Testis (tissue), 3 donors: ENCODE data around the gene PPM1H. TPM values are rescaled to one million over a fixed set of nuclear protein-coding genes. Genes with fewer than 3 reads are reported as not detected.
"Not testable (repeated sequence)": the region's sequence is repeated elsewhere in the genome, so short reads cannot be mapped to it uniquely, and the experiment has no call there.

Experiments
- DNase-seq: peaks from one replicate; pipeline ENCODE4 v3.0.0-alpha.2; 2019
- H3K27ac ChIP-seq, 2 donors: fragments of 200-600 bp; sonication (generic); one replicate each; pipeline ENCODE4 v1.5.1; 2019
- H3K27me3 ChIP-seq: fragments of 200-600 bp; sonication (generic); one replicate; pipeline ENCODE4 v1.5.1; 2019
- H3K36me3 ChIP-seq: fragments of 200-600 bp; sonication (generic); one replicate; pipeline ENCODE4 v1.5.1; 2017; ENCODE audit warnings: low read depth; ENCODE audit errors: missing control alignments
- H3K4me1 ChIP-seq: fragments of 200-600 bp; sonication (generic); one replicate; pipeline ENCODE4 v1.5.1; 2019
- H3K4me3 ChIP-seq, 2 donors: fragments of 200-600 bp; sonication (generic); one replicate each; pipeline ENCODE4 v1.5.1; 2017 to 2019
- H3K9me3 ChIP-seq: fragments of 200-600 bp; sonication (generic); one replicate; pipeline ENCODE4 v1.5.1; 2017
- POLR2A ChIP-seq: fragments of 450-650 bp; IDR thresholded peaks from one replicate; pipeline ENCODE4 v1.6.1; 2017; ENCODE audit warnings: antibody characterized with exemption, mild to moderate bottlenecking, moderate library complexity
- WGBS, 2 donors: methylation state at CpG; one replicate each; pipeline ENCODE4 v1.1.5; 2018; 5-methylcytosine and 5-hydroxymethylcytosine counted together
- intact Hi-C: fragments of 100-400 bp; cut with DNase I; formaldehyde crosslinking; loops from one replicate; pipeline ENCODE4 v1.15.1; 2023; ENCODE audit warnings: low total_unique reads
- polyA plus RNA-seq: library from polyadenylated mRNA; stranded (reverse); fragments of 350-450 nt; fragmentation: Illumina TruSeq; extraction: RNeasy Lipid Tissue Mini Kit (QIAGEN cat#74804); gene quantifications from one replicate; pipeline ENCODE4 v1.2.3, GENCODE V29; 2014; ENCODE audit warnings: low read depth, low replicate concordance; ENCODE audit not compliant: insufficient read depth
- total RNA-seq, 2 donors: library from RNA; depleted of rRNA; stranded (reverse); fragments of >200 nt; gene quantifications; one replicate each; pipeline ENCODE4 v1.2.3, GENCODE V29; 2016
- TF ChIP-seq, protein P1 (sequence below), 3 experiments: fragments of 450-650 bp in 2 of 3; fragments of 200-600 bp in 1 of 3; sonication (generic) in 1 of 3; IDR thresholded peaks; one replicate each; pipeline ENCODE4 v1.5.1; 2016 to 2019; ENCODE audit warnings: antibody characterized with exemption in 3 of 3, mild to moderate bottlenecking in 2 of 3, moderate library complexity in 1 of 3

PPM1H gene
- total and polyA plus RNA-seq, 3 donors from 2014 or later, result 2.5 to 9.1 (median 2.7) TPM

DNA sequence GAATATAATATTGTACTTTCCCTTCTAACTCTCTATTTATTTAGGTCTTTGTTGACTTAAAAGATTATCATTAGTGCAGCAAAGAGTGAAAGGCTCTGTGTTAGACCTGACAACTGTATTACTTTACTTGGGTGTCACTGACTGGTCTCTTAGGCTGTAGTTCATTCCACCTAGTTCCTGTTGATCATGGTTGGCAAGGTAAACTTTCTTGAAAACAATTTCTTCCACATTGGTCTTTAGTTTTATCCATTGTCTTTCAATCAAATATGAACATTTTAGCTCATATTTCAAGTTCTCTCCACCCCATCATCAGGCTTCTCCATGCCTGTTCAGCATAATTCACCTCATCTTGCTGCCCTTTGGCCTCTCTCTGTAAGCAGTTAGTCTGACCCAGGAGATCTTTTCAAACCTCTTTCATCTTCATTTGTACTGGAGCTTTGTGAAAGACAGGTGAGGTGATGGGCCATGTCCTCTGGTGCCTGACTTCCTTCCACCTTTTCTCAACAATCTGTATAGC is 32.1 kb upstream of the PPM1H start:
- TF ChIP-seq POLR2A, result no peak
- TF ChIP-seq, protein P1, sequence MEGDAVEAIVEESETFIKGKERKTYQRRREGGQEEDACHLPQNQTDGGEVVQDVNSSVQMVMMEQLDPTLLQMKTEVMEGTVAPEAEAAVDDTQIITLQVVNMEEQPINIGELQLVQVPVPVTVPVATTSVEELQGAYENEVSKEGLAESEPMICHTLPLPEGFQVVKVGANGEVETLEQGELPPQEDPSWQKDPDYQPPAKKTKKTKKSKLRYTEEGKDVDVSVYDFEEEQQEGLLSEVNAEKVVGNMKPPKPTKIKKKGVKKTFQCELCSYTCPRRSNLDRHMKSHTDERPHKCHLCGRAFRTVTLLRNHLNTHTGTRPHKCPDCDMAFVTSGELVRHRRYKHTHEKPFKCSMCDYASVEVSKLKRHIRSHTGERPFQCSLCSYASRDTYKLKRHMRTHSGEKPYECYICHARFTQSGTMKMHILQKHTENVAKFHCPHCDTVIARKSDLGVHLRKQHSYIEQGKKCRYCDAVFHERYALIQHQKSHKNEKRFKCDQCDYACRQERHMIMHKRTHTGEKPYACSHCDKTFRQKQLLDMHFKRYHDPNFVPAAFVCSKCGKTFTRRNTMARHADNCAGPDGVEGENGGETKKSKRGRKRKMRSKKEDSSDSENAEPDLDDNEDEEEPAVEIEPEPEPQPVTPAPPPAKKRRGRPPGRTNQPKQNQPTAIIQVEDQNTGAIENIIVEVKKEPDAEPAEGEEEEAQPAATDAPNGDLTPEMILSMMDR (IDR thresholded peaks at IDR 0.05), result no peak
- H3K36me3 ChIP-seq, result no peaks in the 10 kb centered on the region
- no peaks in the 10 kb centered on the region for H3K9me3 ChIP-seq
- H3K27ac ChIP-seq, result no peak overlapping the region
- DNase-seq, result no peak
- no peak overlapping the region for H3K4me3 ChIP-seq
- H3K27me3 ChIP-seq, result no peaks in the 10 kb centered on the region
- no peaks in the 10 kb centered on the region for H3K4me1 ChIP-seq
- intact Hi-C loops, result no loop called here

DNA sequence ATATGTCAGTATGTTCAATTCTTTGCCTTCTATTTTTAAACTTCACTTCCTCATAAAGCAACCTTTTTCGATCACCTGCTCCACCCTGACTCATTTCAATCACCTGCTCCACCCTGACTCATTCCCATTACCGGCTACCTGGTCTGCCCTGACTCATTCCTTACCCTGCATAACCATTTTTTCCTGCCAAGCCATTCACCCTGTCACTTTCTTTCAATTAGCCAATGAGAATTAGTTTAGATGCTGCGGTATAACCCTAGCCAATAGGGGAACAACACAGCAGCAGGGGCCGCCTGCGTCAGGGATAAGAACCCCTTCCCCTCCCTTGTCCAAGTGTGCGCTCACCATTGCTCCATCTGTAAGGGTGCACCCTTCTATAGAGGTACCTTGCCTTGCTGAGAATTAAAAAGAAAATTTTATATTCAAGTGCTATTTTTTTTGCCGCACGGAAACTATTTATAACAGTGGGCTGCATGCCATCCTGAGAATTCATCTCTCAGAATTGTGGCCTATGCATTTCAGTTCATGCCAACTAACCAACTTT is 31.6 kb upstream of the PPM1H start:
- 77 to 79% methylated on average over 8 of the region's 8 CpGs for WGBS, 2 donors
- H3K9me3 ChIP-seq, H3K4me1 ChIP-seq, DNase-seq, H3K36me3 ChIP-seq, H3K4me3 ChIP-seq, H3K27me3 ChIP-seq, intact Hi-C loops, H3K27ac ChIP-seq: not testable (repeated sequence)

DNA sequence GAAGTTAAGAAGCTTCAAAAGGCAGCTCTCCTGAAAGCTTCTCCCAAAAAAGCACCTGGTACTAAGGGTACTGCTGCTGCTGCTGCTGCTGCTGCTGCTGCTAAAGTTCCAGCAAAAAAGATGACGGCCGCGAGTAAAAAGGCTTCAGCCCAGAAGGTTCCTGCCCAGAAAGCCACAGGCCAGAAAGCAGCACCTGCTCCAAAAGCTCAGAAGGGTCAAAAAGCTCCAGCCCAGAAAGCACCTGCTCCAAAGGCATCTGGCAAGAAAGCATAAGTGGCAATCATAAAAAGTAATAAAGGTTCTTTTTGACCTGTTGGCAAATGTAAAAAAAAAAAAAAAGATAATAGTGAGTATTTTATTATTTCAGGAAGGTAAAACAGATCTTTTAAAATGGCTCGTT is 30.8 kb upstream of the PPM1H start:
- intact Hi-C loops, H3K4me3 ChIP-seq, H3K36me3 ChIP-seq, DNase-seq, H3K4me1 ChIP-seq, H3K27ac ChIP-seq, H3K9me3 ChIP-seq, H3K27me3 ChIP-seq: not testable (repeated sequence)
- WGBS, 2 donors, result 46 to 73% methylated on average over 4 of the region's 4 CpGs

DNA sequence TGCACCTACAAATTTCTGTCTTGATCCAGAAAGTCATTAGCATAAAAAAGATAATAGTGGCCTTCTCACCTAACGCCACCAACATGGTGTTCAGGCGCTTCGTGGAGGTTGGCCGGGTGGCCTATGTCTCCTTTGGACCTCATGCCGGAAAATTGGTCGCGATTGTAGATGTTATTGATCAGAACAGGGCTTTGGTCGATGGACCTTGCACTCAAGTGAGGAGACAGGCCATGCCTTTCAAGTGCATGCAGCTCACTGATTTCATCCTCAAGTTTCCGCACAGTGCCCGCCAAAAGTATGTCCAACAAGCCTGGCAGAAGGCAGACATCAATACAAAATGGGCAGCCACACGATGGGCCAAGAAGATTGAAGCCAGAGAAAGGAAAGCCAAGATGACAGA is 30.3 kb upstream of the PPM1H start:
- H3K4me1 ChIP-seq, intact Hi-C loops, H3K27ac ChIP-seq, H3K9me3 ChIP-seq, DNase-seq, H3K36me3 ChIP-seq, H3K27me3 ChIP-seq, H3K4me3 ChIP-seq: not testable (repeated sequence)
- 87% methylated on average over 11 of the region's 11 CpGs for WGBS, 2 donors

DNA sequence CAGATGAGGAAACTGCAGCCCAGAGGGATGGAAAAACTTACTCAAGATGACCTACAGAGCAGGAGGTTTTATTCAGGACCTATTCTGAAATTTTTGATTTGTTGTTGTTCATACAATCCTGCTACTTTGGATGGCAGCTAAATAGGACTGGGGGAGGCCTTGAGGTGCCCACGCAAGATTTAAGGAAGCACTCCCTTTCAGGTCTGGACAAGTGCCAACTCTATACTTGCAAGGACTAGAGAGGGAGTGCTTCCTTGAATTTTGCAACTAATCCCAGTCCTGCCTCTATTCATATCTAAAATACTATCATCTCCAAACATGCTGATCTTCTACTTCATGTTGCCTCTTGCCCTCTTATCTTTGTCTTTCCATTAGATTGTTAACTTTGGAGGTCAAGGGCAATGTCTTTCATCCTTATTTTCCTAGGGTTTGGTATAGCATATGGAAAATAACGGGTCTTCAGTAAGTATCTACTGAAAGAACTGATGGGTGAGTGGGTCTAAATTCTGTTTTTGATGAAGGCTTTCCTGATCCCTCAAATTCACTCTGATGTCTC is 28.6 kb upstream of the PPM1H start:
- Histone ChIP-seq H3K27me3 (no peaks in the 10 kb centered on the region), H3K4me3 (no peak overlapping the region), H3K27ac (no peak overlapping the region), H3K36me3 (no peaks in the 10 kb centered on the region), H3K4me1 (no peaks in the 10 kb centered on the region), H3K9me3 (no peaks in the 10 kb centered on the region)
- 56 to 65% methylated on average over 2 of the region's 2 CpGs for WGBS, 2 donors
- no peak for TF ChIP-seq POLR2A
- TF ChIP-seq, protein P1 (IDR thresholded peaks at IDR 0.05), result no peak
- intact Hi-C loops, result no loop called here
- no peak for DNase-seq

DNA sequence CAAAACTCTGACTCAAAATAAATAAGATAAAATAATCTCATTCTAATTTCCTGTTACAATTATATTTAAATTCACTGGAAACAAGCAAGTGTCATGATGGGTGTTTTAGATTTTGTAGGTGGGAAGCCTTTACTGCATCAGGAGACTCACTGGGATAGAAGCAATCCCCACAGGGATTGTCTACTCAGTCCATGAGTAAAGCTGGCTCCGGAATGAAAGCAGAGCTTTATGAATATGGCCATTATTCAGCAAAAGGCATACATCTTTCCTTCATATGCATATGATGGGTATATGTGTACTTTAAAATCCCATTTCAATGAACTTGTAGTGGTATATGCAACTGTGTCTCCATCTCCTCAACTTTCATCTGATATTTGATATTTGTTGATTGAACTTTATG is 25.4 kb upstream of the PPM1H start:
- H3K4me3 ChIP-seq, result no peak overlapping the region
- H3K27ac ChIP-seq, result no peak overlapping the region
- H3K27me3 ChIP-seq, result no peaks in the 10 kb centered on the region
- H3K9me3 ChIP-seq, result no peaks in the 10 kb centered on the region
- no peak for DNase-seq
- whole genome bisulfite sequencing, 2 donors, result 88 to 97% methylated on average over 1 of the region's 1 CpG
- intact Hi-C loops, result no loop called here
- TF ChIP-seq, protein P1 (IDR thresholded peaks at IDR 0.05), result no peak
- no peak for TF ChIP-seq POLR2A
- H3K36me3 ChIP-seq, result no peaks in the 10 kb centered on the region
- peaks cover 11% of the 10 kb centered on the region for H3K4me1 ChIP-seq
